ENCODE results near the gene CALHM4. TPM values are rescaled to one million over a fixed set of nuclear protein-coding genes. Genes with fewer than 3 reads are reported as not detected.
A peak's percentile ranks its signal among the peaks of the same experiment; 100 is the strongest.

The CALHM4 gene
- total RNA-seq, 1 experiment from 2014 or later = not detected

DNA sequence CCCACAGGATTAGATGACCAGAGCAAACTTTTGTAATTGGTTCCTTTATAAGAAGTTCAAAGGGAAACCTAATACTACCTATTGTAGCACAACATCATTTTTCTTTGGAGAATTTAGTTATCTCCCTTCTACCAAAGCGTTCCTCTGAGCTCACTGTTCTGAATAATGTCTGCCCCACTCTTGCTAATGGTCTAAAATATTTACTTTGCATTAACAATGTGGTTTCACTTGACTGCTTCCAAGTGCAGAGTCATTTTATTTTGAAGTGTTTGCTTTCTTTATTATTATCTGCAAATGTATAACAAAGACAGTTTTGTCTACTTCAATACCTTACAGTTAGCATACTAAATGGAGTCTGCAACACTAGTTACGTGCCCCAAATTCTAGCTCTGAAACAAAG lies 23.1 kb upstream of the CALHM4 start:
- ChIA-PET POLR2A (ENCODE audit: low non-redundant PET) (interaction anchor here (0.5 kb wide), 1 partner anchor 90 kb away, joined by 6 read pairs; no protein-coding TSS in a partner anchor), CTCF (no interaction called here)
- H3K4me1 ChIP-seq (ENCODE audit: insufficient read depth, low read length, poor library complexity, severe bottlenecking) = peaks cover 9% of the 10 kb centered on the region
- no peaks in the 10 kb centered on the region for H3K9me3 ChIP-seq (ENCODE audit: low read depth, low read length, poor library complexity, severe bottlenecking)
- DNase-seq (ENCODE audit: low spot score) = no peak
- no peak for TF ChIP-seq EZH2 (IDR thresholded peaks at IDR 0.05; ENCODE audit: borderline replicate concordance, low read depth, low read length, poor library complexity, severe bottlenecking)
- TF ChIP-seq, protein P1, sequence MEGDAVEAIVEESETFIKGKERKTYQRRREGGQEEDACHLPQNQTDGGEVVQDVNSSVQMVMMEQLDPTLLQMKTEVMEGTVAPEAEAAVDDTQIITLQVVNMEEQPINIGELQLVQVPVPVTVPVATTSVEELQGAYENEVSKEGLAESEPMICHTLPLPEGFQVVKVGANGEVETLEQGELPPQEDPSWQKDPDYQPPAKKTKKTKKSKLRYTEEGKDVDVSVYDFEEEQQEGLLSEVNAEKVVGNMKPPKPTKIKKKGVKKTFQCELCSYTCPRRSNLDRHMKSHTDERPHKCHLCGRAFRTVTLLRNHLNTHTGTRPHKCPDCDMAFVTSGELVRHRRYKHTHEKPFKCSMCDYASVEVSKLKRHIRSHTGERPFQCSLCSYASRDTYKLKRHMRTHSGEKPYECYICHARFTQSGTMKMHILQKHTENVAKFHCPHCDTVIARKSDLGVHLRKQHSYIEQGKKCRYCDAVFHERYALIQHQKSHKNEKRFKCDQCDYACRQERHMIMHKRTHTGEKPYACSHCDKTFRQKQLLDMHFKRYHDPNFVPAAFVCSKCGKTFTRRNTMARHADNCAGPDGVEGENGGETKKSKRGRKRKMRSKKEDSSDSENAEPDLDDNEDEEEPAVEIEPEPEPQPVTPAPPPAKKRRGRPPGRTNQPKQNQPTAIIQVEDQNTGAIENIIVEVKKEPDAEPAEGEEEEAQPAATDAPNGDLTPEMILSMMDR (conservative IDR thresholded peaks at IDR 0.05; ENCODE audit: low read depth, low read length) = no peak
- no peaks in the 10 kb centered on the region for H3K36me3 ChIP-seq (ENCODE audit: insufficient read depth, low read length, poor library complexity, severe bottlenecking)
- no peak overlapping the region for H3K27ac ChIP-seq (ENCODE audit: low read depth, low read length, poor library complexity, severe bottlenecking)
- no TSS peak for BruUV-seq (replicated peaks)
- H3K27me3 ChIP-seq (replicated peaks; ENCODE audit: insufficient read depth, low read depth, low read length, poor library complexity) = no peaks in the 10 kb centered on the region
- H3K4me3 ChIP-seq (ENCODE audit: low read depth, low read length, poor library complexity, severe bottlenecking) = no peak overlapping the region
- intact Hi-C loops (cut with micrococcal nuclease; ENCODE audit: unreplicated experiment) = no loop called here

DNA sequence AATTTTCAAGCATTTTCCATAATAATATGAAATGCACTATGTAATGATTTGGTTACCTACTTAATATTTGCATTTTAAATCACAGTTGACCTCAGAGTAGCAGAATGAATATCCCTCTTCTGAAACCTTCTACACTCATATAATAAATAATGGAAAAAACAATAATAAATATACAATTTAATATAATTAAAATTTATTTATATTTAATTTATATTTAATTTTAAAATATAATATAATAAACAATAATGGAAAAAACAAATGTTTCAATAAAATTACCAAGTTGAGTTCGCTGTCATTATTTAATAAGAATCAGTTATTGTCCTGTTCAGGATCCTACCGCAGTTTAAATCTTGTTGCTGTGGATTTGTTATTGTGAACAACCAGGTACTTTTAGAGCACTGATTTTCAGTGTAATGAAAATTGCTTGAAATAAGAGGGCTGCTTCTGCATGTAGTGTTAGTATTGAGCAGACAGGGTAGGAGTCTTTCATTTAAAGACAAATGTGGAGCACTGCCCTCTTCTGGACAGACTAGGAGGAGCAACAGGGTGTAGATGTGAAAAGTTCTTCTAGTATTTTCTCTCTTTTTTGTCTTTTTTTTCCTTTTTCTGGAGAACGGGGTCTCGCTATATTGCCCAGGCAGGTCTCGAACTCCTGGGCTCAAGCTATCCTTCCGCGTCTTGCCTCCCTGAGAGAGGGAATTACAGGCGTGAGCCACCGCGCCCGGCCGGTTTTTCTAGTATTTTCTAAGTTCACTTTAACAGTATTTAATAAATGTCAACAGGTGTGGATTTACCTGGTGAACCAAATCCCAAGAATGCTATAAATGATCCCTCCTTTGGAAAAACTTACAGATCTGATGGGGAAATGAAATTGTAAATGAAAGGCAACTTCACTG lies 21.6 kb upstream of the CALHM4 start:
- TF ChIP-seq, protein P1 (conservative IDR thresholded peaks at IDR 0.05; ENCODE audit: low read depth, low read length) = peak; percentile 81
- no peak for TF ChIP-seq EZH2 (IDR thresholded peaks at IDR 0.05; ENCODE audit: borderline replicate concordance, low read depth, low read length, poor library complexity, severe bottlenecking)
- H3K9me3 ChIP-seq (ENCODE audit: low read depth, low read length, poor library complexity, severe bottlenecking) = no peaks in the 10 kb centered on the region

DNA sequence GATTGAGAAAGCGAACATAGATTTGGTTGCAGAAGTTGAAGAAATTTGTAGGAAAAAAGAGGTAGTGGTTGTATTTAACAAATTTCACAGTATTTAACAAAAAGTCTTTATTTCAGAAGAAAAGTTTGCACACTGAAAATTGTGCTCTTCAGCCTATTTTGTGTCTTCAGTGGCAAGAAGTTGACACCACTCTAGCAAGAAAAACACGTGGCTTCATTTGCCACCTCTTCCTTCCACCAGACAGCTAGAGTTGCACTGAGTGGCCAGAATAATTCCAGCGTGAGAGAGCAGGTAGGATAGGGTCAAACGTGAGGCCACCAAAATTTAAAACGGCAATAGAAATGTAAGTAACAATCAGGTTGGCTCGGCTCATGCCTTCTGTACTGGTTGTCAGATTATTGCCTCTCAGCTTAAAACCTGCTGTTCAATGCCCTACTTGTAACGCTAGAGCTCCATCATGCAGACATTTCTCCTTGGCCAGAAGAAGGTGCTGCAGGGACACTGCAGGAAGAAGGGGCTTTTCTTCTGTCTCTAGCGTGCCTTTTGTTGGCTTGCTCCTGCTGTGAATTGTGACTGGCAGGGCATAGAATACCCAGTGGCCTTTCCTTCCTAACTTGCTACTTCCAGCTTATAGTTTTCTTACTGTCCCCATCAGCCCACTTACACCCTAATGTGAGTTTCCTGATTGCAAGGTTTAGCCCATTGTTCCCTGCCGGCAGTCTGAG lies 20.2 kb upstream of the CALHM4 start:
- Histone ChIP-seq H3K4me3 (ENCODE audit: low read depth, low read length, poor library complexity, severe bottlenecking) (no peak overlapping the region), H3K27ac (ENCODE audit: low read depth, low read length, poor library complexity, severe bottlenecking) (no peak overlapping the region), H3K4me1 (ENCODE audit: insufficient read depth, low read length, poor library complexity, severe bottlenecking) (peaks cover 3% of the 10 kb centered on the region), H3K9me3 (ENCODE audit: low read depth, low read length, poor library complexity, severe bottlenecking) (no peaks in the 10 kb centered on the region), H3K27me3 (replicated peaks; ENCODE audit: insufficient read depth, low read depth, low read length, poor library complexity) (no peaks in the 10 kb centered on the region), H3K36me3 (ENCODE audit: insufficient read depth, low read length, poor library complexity, severe bottlenecking) (no peaks in the 10 kb centered on the region)
- TF ChIP-seq EZH2 (IDR thresholded peaks at IDR 0.05; ENCODE audit: borderline replicate concordance, low read depth, low read length, poor library complexity, severe bottlenecking) = no peak
- TF ChIP-seq, protein P1 (conservative IDR thresholded peaks at IDR 0.05; ENCODE audit: low read depth, low read length) = 0 out of 2 replicates have a peak, but pooled peaks have one; percentile 27
- CTCF ChIA-PET = interaction anchor here (0.7 to 2.6 kb wide), 4 partner anchors 22 to 265 kb away, joined by 3 to 10 read pairs (median 5); partner anchors contain the start of gene CALHM5
- POLR2A ChIA-PET (ENCODE audit: low non-redundant PET) = no interaction called here
- peak; percentile 38 for DNase-seq (ENCODE audit: low spot score)
- no TSS peak for BruUV-seq (replicated peaks)
- intact Hi-C loops (cut with micrococcal nuclease; ENCODE audit: unreplicated experiment) = no loop called here

More for the DNA sequence above, 21.6 kb upstream of the CALHM4 start:
- H3K27me3 ChIP-seq (replicated peaks; ENCODE audit: insufficient read depth, low read depth, low read length, poor library complexity) = no peaks in the 10 kb centered on the region
- H3K4me3 ChIP-seq (ENCODE audit: low read depth, low read length, poor library complexity, severe bottlenecking) = no peak overlapping the region
- intact Hi-C loops (cut with micrococcal nuclease; ENCODE audit: unreplicated experiment) = loop anchor here (1.0 kb wide), 2 partner anchors 88 to 245 kb away; no protein-coding TSS in a partner anchor
- CTCF ChIA-PET = no interaction called here
- DNase-seq (ENCODE audit: low spot score) = peak; percentile 75
- H3K4me1 ChIP-seq (ENCODE audit: insufficient read depth, low read length, poor library complexity, severe bottlenecking) = peaks cover 3% of the 10 kb centered on the region
- BruUV-seq (replicated peaks) = no TSS peak
- no peak overlapping the region for H3K27ac ChIP-seq (ENCODE audit: low read depth, low read length, poor library complexity, severe bottlenecking)
- H3K36me3 ChIP-seq (ENCODE audit: insufficient read depth, low read length, poor library complexity, severe bottlenecking) = no peaks in the 10 kb centered on the region
- POLR2A ChIA-PET (ENCODE audit: low non-redundant PET) = no interaction called here
